SU-DHL-6 (cell line): ENCODE data around the gene UBAC2.

ENCODE experiments used
- CTCF ChIP-seq: fragments of 200-600 bp; sonication (generic); IDR thresholded peaks from one replicate; pipeline ENCODE4 v1.5.1; 2017; ENCODE audit warnings: antibody characterized with exemption, mild to moderate bottlenecking, low read length, moderate library complexity; ENCODE audit not compliant: insufficient read depth, poor library complexity, severe bottlenecking
- EZH2phosphoT487 ChIP-seq: fragments of 200-600 bp; sonication (generic), shearing (Covaris generic); conservative IDR thresholded peaks from 2 replicates; pipeline ENCODE4 v1.6.1; 2018; ENCODE audit warnings: mild to moderate bottlenecking, antibody characterized with exemption, low read length, moderate library complexity, mixed read lengths

GRCh38 chr13:99316224-99316623 is 115.6 kb downstream of the UBAC2 start:
- TF ChIP-seq CTCF: no peak
- no peak for TF ChIP-seq EZH2phosphoT487
